ENCODE data around the gene CCDC201. TPM values are rescaled to one million over a fixed set of nuclear protein-coding genes. Genes with fewer than 3 reads are reported as not detected.

Gene CCDC201
- total and polyA plus RNA-seq, 2 of the 8 experiments (the other 6 are each of a cell fraction or from before 2014, with no cell fraction given): not detected

GRCh38 chr7:45881280-45881758 lies 8.4 kb upstream of the CCDC201 start (continued):
- no peak for TF ChIP-seq HDAC6 (IDR thresholded peaks at IDR 0.05; ENCODE audit: low read depth, low read length)
- TF ChIP-seq POLR2A (IDR thresholded peaks at IDR 0.05; ENCODE audit: control extremely low read depth in 1 of 2, low read depth in 2 of 2, low read length in 2 of 2): no peak
- TF ChIP-seq SIX5 (IDR thresholded peaks at IDR 0.05; ENCODE audit: low read depth, low read length): no peak
- no peak for TF ChIP-seq POU5F1 (IDR thresholded peaks at IDR 0.05; ENCODE audit: low read depth, low read length)
- no peak for TF ChIP-seq ASH2L (IDR thresholded peaks at IDR 0.05; ENCODE audit: low read length)

Measured in H1 (cell line).